ENCODE measurements around the gene NEK11. TPM values are rescaled to one million over a fixed set of nuclear protein-coding genes. Genes with fewer than 3 reads are reported as not detected.

NEK11 gene
- polyA plus RNA-seq, 1 of the 3 experiments (the other 2 are of a cell fraction) = 4.7 TPM

DNA sequence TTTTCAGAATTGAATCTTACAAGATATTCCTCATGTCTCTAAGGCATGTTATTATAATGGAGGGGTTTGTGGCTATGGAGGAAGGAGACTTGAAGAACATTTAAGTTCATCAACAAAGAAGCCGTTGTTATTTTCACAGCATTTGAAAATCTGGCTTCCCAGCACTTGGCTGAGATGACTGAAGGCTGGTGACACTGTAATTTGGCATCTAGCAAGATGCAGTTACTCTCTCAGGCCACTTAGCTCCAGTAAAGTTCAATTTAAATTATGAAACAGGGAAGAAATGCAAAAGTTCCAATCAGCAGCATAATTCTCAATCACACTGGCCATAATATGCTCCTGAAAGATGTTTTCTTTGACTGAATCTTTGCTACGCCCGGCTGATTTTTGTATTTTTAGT lies 215.5 kb downstream of the NEK11 start:
- Histone ChIP-seq H3K4me1 (ENCODE audit: control insufficient read depth in 1 of 2, insufficient read depth in 2 of 2, low read depth in 1 of 2, low read length in 1 of 2) (no peaks in the 10 kb centered on the region; a peak in 1 of 4 replicates), H2AFZ (ENCODE audit: low read depth) (no peak overlapping the region), H3K9ac (no peak overlapping the region), H3K4me3 (ENCODE audit: low read depth in 2 of 2, low read length in 1 of 2) (no peak overlapping the region), H3F3A (replicated peaks; ENCODE audit: insufficient read depth) (no peaks in the 10 kb centered on the region), H3K9me3 (no peaks in the 10 kb centered on the region), H3K36me3 (replicated peaks in 1 of 2; ENCODE audit: control insufficient read depth in 1 of 2, insufficient read depth in 2 of 2, low read length in 1 of 2) (no peaks in the 10 kb centered on the region), H3K79me2 (ENCODE audit: insufficient read depth) (no peaks in the 10 kb centered on the region), H4K20me1 (ENCODE audit: insufficient read depth) (no peaks in the 10 kb centered on the region), H3K4me2 (no peak overlapping the region), H3K9me2 (no peaks in the 10 kb centered on the region), H3K27me3 (ENCODE audit: insufficient read depth) (no peaks in the 10 kb centered on the region), H3K27ac (ENCODE audit: low read depth in 2 of 2, low read length in 1 of 2) (no peak overlapping the region)
- CTCF ChIA-PET = interaction anchor here (0.7 kb wide), 1 partner anchor 453 kb away, joined by 3 read pairs; no protein-coding TSS in a partner anchor
- 81% methylated on average over 3 of the region's 3 CpGs for WGBS (ENCODE audit: low lambda C conversion rate)
- TF ChIP-seq ZBTB33 (IDR thresholded peaks at IDR 0.05; ENCODE audit: borderline replicate concordance, low read depth) = no peak
- TF ChIP-seq JUND (IDR thresholded peaks at IDR 0.05) = no peak
- TF ChIP-seq TAF1 (IDR thresholded peaks at IDR 0.05; ENCODE audit: borderline replicate concordance, low read depth, low read length) = no peak
- TF ChIP-seq RAD21 (IDR thresholded peaks at IDR 0.05; ENCODE audit: low read length) = no peak
- TF ChIP-seq CTCF (IDR thresholded peaks at IDR 0.05) = no peak
- TF ChIP-seq RFX5 (IDR thresholded peaks at IDR 0.05; ENCODE audit: low read length) = no peak
- no peak for TF ChIP-seq FOSL2 (IDR thresholded peaks at IDR 0.05; ENCODE audit: borderline replicate concordance, low read depth)
- TF ChIP-seq, protein P1, sequence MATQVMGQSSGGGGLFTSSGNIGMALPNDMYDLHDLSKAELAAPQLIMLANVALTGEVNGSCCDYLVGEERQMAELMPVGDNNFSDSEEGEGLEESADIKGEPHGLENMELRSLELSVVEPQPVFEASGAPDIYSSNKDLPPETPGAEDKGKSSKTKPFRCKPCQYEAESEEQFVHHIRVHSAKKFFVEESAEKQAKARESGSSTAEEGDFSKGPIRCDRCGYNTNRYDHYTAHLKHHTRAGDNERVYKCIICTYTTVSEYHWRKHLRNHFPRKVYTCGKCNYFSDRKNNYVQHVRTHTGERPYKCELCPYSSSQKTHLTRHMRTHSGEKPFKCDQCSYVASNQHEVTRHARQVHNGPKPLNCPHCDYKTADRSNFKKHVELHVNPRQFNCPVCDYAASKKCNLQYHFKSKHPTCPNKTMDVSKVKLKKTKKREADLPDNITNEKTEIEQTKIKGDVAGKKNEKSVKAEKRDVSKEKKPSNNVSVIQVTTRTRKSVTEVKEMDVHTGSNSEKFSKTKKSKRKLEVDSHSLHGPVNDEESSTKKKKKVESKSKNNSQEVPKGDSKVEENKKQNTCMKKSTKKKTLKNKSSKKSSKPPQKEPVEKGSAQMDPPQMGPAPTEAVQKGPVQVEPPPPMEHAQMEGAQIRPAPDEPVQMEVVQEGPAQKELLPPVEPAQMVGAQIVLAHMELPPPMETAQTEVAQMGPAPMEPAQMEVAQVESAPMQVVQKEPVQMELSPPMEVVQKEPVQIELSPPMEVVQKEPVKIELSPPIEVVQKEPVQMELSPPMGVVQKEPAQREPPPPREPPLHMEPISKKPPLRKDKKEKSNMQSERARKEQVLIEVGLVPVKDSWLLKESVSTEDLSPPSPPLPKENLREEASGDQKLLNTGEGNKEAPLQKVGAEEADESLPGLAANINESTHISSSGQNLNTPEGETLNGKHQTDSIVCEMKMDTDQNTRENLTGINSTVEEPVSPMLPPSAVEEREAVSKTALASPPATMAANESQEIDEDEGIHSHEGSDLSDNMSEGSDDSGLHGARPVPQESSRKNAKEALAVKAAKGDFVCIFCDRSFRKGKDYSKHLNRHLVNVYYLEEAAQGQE (IDR thresholded peaks at IDR 0.05; ENCODE audit: low read depth, low read length) = no peak
- no peak for TF ChIP-seq FOXM1 (IDR thresholded peaks at IDR 0.05; ENCODE audit: low read depth)
- TF ChIP-seq TEAD4 (IDR thresholded peaks at IDR 0.05; ENCODE audit: borderline replicate concordance, insufficient read depth) = no peak
- POLR2A ChIA-PET = no interaction called here
- no peak for DNase-seq

All from SK-N-SH (cell line).